MCF 10A (cell line): ENCODE data around the gene LCT. TPM values are rescaled to one million over a fixed set of nuclear protein-coding genes. Genes with fewer than 3 reads are reported as not detected.
"Not testable (repeated sequence)": the region's sequence is repeated elsewhere in the genome, so short reads cannot be mapped to it uniquely, and the experiment has no call there.

Source experiments
- BruUV-seq: library from RNA; stranded (reverse); fragments of 400-500 nt; replicated peaks from 2 replicates; lab custom pipeline; 2021; lab: Mats Ljungman, UMichigan
- CTCF ChIA-PET: fragments of 300-600 bp; sonication (Branson Sonifier 250); formaldehyde crosslinking; extraction: SDS; loops from one replicate; lab custom pipeline; 2021; ENCODE audit warnings: antibody characterized with exemption, inconsistent platforms; lab: Yijun Ruan, JAX
- POLR2A ChIA-PET: fragments of 300-600, 350-650 bp; sonication (Branson Sonifier 250); formaldehyde crosslinking; extraction: SDS; loops from one replicate; lab custom pipeline; 2020; ENCODE audit warnings: antibody characterized with exemption, inconsistent platforms; lab: Yijun Ruan, JAX
- DNase-seq: peaks from one replicate; pipeline ENCODE4 v3.0.0-alpha.2; 2018; ENCODE audit not compliant: unreplicated experiment
- H3K27ac Mint-ChIP-seq: one replicate; pipeline ENCODE4 v1.8.0; 2022; ENCODE audit warnings: mild to moderate bottlenecking, low read depth, mixed read lengths; ENCODE audit not compliant: unreplicated experiment
- H3K27me3 Mint-ChIP-seq: one replicate; pipeline ENCODE4 v1.8.0; 2022; ENCODE audit warnings: mixed read lengths; ENCODE audit not compliant: insufficient read depth, unreplicated experiment
- H3K36me3 Mint-ChIP-seq: one replicate; pipeline ENCODE4 v1.8.0; 2022; ENCODE audit warnings: mild to moderate bottlenecking, moderate library complexity, mixed read lengths; ENCODE audit not compliant: insufficient read depth, unreplicated experiment
- H3K4me1 Mint-ChIP-seq: one replicate; pipeline ENCODE4 v1.8.0; 2022; ENCODE audit warnings: mixed read lengths; ENCODE audit not compliant: insufficient read depth, unreplicated experiment
- H3K4me3 Mint-ChIP-seq: one replicate; pipeline ENCODE4 v1.8.0; 2022; ENCODE audit warnings: mild to moderate bottlenecking, moderate library complexity, mixed read lengths; ENCODE audit not compliant: unreplicated experiment
- H3K9me3 Mint-ChIP-seq: one replicate; pipeline ENCODE4 v1.8.0; 2022; ENCODE audit warnings: mixed read lengths; ENCODE audit not compliant: unreplicated experiment
- CTCF ChIP-seq: fragments of 200-600 bp; IDR thresholded peaks from one replicate; pipeline ENCODE4 v1.8.0; 2022; ENCODE audit warnings: antibody characterized with exemption, mild to moderate bottlenecking; ENCODE audit not compliant: unreplicated experiment
- intact Hi-C: fragments of 100-400 bp; cut with micrococcal nuclease; formaldehyde crosslinking; loops from 2 replicates; pipeline ENCODE4 v1.14.1; 2022
- total RNA-seq: library from RNA; stranded (reverse); gene quantifications from 2 replicates; pipeline ENCODE4 v1.2.3, GENCODE V29; 2022

Gene LCT
- total RNA-seq, 1 experiment from 2014 or later: not detected

- no peak for TF ChIP-seq CTCF
- Mint-ChIP-seq H3K27ac (no peak overlapping the region), H3K4me3 (no peak overlapping the region), H3K4me1 (peaks cover 9% of the 10 kb centered on the region), H3K27me3 (no peaks in the 10 kb centered on the region), H3K36me3 (no peaks in the 10 kb centered on the region), H3K9me3 (no peaks in the 10 kb centered on the region)
- DNase-seq: no peak
- intact Hi-C loops: loop anchor here (2.0 to 5.0 kb wide), 2 partner anchors 794 to 811 kb away; no protein-coding TSS in a partner anchor
- ChIA-PET POLR2A (no interaction called here), CTCF (interaction anchor here (1.2 to 4.5 kb wide), 11 partner anchors 10 to 810 kb away, joined by 4 to 65 read pairs (median 9); no protein-coding TSS in a partner anchor)
- BruUV-seq: no TSS peak
These were observed 38.2 kb downstream of the LCT start for GRCh38 chr2:135798762-135799161.

GRCh38 chr2:135798275-135798705 is 38.7 kb downstream of the LCT start:
- DNase-seq: no peak
- H3K9me3 Mint-ChIP-seq: no peaks in the 10 kb centered on the region
- intact Hi-C loops: loop anchor here (2.0 to 5.0 kb wide), 2 partner anchors 793 to 811 kb away; no protein-coding TSS in a partner anchor
- H3K27me3 Mint-ChIP-seq: no peaks in the 10 kb centered on the region
- no TSS peak for BruUV-seq
- ChIA-PET CTCF (interaction anchor here (0.6 to 4.5 kb wide), 31 partner anchors 10 to 1423 kb away, joined by 3 to 65 read pairs (median 4); no protein-coding TSS in a partner anchor), POLR2A (interaction anchor here (0.9 to 1.1 kb wide), 2 partner anchors 77 to 78 kb away, joined by 3 to 4 read pairs; partner anchors contain the start of gene MCM6)
- no peaks in the 10 kb centered on the region for H3K36me3 Mint-ChIP-seq
- peaks cover 9% of the 10 kb centered on the region for H3K4me1 Mint-ChIP-seq
- no peak for TF ChIP-seq CTCF
- no peak overlapping the region for H3K4me3 Mint-ChIP-seq
- no peak overlapping the region for H3K27ac Mint-ChIP-seq

- POLR2A ChIA-PET: interaction anchor here (0.9 to 1.2 kb wide), 3 partner anchors 54 to 79 kb away, joined by 3 to 4 read pairs (median 4); partner anchors contain the start of gene MCM6
- CTCF ChIA-PET: interaction anchor here (0.6 to 4.5 kb wide), 51 partner anchors 10 to 1430 kb away, joined by 3 to 65 read pairs (median 4); partner anchors contain the start of gene ACMSD
- DNase-seq: peak; percentile 81
- Mint-ChIP-seq H3K4me1 (peaks cover 9% of the 10 kb centered on the region), H3K27ac (no peak overlapping the region), H3K4me3 (no peak overlapping the region), H3K27me3 (no peaks in the 10 kb centered on the region), H3K36me3 (no peaks in the 10 kb centered on the region), H3K9me3 (no peaks in the 10 kb centered on the region)
- intact Hi-C loops: loop anchor here (2.0 to 5.0 kb wide), 2 partner anchors 793 to 810 kb away; no protein-coding TSS in a partner anchor
- peak; percentile 85 for TF ChIP-seq CTCF
- BruUV-seq: no TSS peak
These were observed 39.3 kb downstream of the LCT start for GRCh38 chr2:135797497-135798274.

- intact Hi-C loops: loop anchor here (5.0 kb wide), 1 partner anchor 809 kb away; no protein-coding TSS in a partner anchor
- no peaks in the 10 kb centered on the region for H3K9me3 Mint-ChIP-seq
These were observed 40.4 kb downstream of the LCT start for GRCh38 chr2:135796606-135797005.

GRCh38 chr2:135795641-135796040 is 41.3 kb downstream of the LCT start:
- peaks cover 17% of the 10 kb centered on the region for H3K4me1 Mint-ChIP-seq
- CTCF ChIA-PET: interaction anchor here (0.6 to 3.1 kb wide), 5 partner anchors 13 to 898 kb away, joined by 3 to 65 read pairs (median 7); no protein-coding TSS in a partner anchor
- H3K36me3 Mint-ChIP-seq, POLR2A ChIA-PET, DNase-seq, H3K9me3 Mint-ChIP-seq, H3K27me3 Mint-ChIP-seq, H3K4me3 Mint-ChIP-seq, H3K27ac Mint-ChIP-seq, BruUV-seq: not testable (repeated sequence)
- intact Hi-C loops: loop anchor here (5.0 kb wide), 1 partner anchor 808 kb away; no protein-coding TSS in a partner anchor

More at GRCh38 chr2:135796606-135797005, 40.4 kb downstream of the LCT start:
- no peaks in the 10 kb centered on the region for H3K27me3 Mint-ChIP-seq
- H3K4me3 Mint-ChIP-seq: no peak overlapping the region
- ChIA-PET CTCF (interaction anchor here (0.6 to 4.5 kb wide), 24 partner anchors 9 to 914 kb away, joined by 3 to 65 read pairs (median 4); no protein-coding TSS in a partner anchor), POLR2A (interaction anchor here (1.2 kb wide), 1 partner anchor 52 kb away, joined by 4 read pairs; no protein-coding TSS in a partner anchor)
- no peaks in the 10 kb centered on the region for H3K36me3 Mint-ChIP-seq
- no peak for TF ChIP-seq CTCF
- peaks cover 13% of the 10 kb centered on the region for H3K4me1 Mint-ChIP-seq
- BruUV-seq: no TSS peak
- DNase-seq: no peak
- no peak overlapping the region for H3K27ac Mint-ChIP-seq
